Muscle of leg (tissue), 11 donors: Measurements from ENCODE around the gene CDK14. TPM values are rescaled to one million over a fixed set of nuclear protein-coding genes. Genes with fewer than 3 reads are reported as not detected.
"Not testable (repeated sequence)": the region's sequence is repeated elsewhere in the genome, so short reads cannot be mapped to it uniquely, and the experiment has no call there.

Experiments used
- DNase-seq: peaks from one replicate; pipeline ENCODE4 v3.0.0; 2013
- H3K27ac ChIP-seq: one replicate; pipeline ENCODE4 v1.5.1; 2013; ENCODE audit warnings: mild to moderate bottlenecking, low read length, control low read depth
- H3K27me3 ChIP-seq: one replicate; pipeline ENCODE4 v1.6.1; 2013; ENCODE audit warnings: low read length; ENCODE audit not compliant: control insufficient read depth, insufficient read depth
- H3K36me3 ChIP-seq: one replicate; pipeline ENCODE4 v1.6.1; 2013; ENCODE audit warnings: low read length; ENCODE audit not compliant: control insufficient read depth, insufficient read depth
- H3K4me1 ChIP-seq: one replicate; pipeline ENCODE4 v1.6.1; 2013; ENCODE audit warnings: low read length; ENCODE audit not compliant: control insufficient read depth, insufficient read depth
- H3K4me3 ChIP-seq: one replicate; pipeline ENCODE4 v1.5.1; 2013; ENCODE audit warnings: low read length, control low read depth
- H3K9me3 ChIP-seq: replicated peaks from 2 replicates; pipeline ENCODE4 v1.6.1; 2013; ENCODE audit warnings: low read depth, low read length; ENCODE audit not compliant: control insufficient read depth
- WGBS: methylation state at CpG from one replicate; pipeline ENCODE4 v1.1.5; 2013; ENCODE audit warnings: missing lambda C conversion rate; ENCODE audit not compliant: insufficient coverage; 5-methylcytosine and 5-hydroxymethylcytosine counted together
- polyA plus RNA-seq, 8 donors: library from polyadenylated mRNA; unstranded; fragments of 120-200 nt; gene quantifications; one replicate each; pipeline versions ENCODE4 v1.2.1 to v1.2.3, GENCODE V29; 2013; ENCODE audit warnings: inconsistent platforms in 1 of 8, low replicate concordance in 1 of 8; ENCODE audit not compliant: insufficient read length in 8 of 8, insufficient read depth in 1 of 8
- total RNA-seq: library from RNA; stranded (reverse); fragments of 120-200 nt; gene quantifications from one replicate; pipeline ENCODE4 v1.2.4, GENCODE V29; 2013

Gene CDK14
- total and polyA plus RNA-seq, 9 donors, result 14.9 to 36.7 (median 21.3) TPM

DNA sequence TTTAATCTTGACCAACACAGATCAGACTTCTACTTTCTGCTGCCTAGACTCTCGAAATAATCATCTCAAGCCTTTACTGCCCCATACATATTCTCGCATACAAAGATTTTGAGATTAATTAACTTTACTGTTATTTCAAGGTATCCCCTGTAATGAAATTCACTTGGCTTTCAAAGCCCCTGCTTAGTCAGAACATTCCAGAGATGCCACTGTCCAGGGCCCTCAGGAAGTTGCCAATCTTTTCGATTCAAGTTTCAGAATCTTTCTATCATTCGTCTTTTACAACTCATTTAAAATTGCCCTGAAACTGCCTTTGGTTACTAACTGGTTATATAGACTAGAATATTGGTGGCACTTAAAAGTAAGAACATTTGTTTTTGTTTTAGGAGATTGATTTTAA is 320.2 kb downstream of the CDK14 start:
- no peaks in the 10 kb centered on the region for H3K36me3 ChIP-seq
- H3K9me3 ChIP-seq, result no peaks in the 10 kb centered on the region
- WGBS, result 0% methylated on average over 1 of the region's 4 CpGs
- no peak overlapping the region for H3K4me3 ChIP-seq
- H3K27me3 ChIP-seq, result no peaks in the 10 kb centered on the region
- H3K27ac ChIP-seq, result no peak overlapping the region
- no peaks in the 10 kb centered on the region for H3K4me1 ChIP-seq
- DNase-seq, result no peak

DNA sequence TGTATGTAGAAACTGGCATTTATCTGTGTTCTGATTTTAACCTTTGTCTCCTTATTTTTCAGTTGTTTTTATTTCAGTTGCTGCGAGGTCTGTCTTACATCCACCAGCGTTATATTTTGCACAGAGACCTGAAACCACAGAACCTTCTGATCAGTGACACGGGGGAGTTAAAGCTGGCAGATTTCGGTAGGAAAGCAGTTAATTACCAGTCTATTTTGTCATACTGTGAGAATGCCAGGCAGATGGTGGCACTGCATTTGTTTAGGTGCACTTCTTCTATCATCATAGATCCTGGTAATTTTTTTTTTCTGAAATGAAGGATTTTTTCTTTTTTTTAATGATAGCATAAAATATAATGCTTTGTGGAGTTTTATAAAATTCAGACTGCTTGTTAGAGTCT is 321.4 kb downstream of the CDK14 start:
- Histone ChIP-seq H3K4me1 (no peaks in the 10 kb centered on the region), H3K27me3 (no peaks in the 10 kb centered on the region), H3K36me3 (no peaks in the 10 kb centered on the region), H3K9me3 (no peaks in the 10 kb centered on the region), H3K27ac (no peak overlapping the region), H3K4me3 (no peak overlapping the region)
- no peak for DNase-seq
- no CpG with 5 or more reads among the region's 4 CpGs for WGBS

DNA sequence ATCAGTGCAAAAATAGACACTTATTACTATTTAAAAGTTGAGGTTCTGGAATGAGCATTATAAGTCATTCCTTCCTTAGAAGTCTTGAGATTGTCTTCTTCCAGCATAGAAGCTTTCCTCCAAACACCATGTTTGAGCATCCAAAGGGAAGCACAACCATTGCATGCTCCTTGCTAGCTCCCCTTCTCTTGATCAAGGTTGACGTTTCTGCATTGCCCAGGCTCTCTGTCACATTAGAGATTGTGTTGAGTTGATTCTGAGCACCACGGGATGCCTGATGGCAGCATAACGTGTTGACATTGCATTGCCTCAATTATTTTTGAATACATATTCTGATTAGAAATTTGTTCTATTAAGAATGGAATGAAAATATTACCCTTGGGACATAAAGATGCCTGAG is 322.2 kb downstream of the CDK14 start:
- no peaks in the 10 kb centered on the region for H3K36me3 ChIP-seq
- H3K27ac ChIP-seq, result no peak overlapping the region
- no peaks in the 10 kb centered on the region for H3K4me1 ChIP-seq
- no peaks in the 10 kb centered on the region for H3K27me3 ChIP-seq
- no peak for DNase-seq
- no CpG with 5 or more reads among the region's 3 CpGs for WGBS
- no peak overlapping the region for H3K4me3 ChIP-seq
- H3K9me3 ChIP-seq, result no peaks in the 10 kb centered on the region

DNA sequence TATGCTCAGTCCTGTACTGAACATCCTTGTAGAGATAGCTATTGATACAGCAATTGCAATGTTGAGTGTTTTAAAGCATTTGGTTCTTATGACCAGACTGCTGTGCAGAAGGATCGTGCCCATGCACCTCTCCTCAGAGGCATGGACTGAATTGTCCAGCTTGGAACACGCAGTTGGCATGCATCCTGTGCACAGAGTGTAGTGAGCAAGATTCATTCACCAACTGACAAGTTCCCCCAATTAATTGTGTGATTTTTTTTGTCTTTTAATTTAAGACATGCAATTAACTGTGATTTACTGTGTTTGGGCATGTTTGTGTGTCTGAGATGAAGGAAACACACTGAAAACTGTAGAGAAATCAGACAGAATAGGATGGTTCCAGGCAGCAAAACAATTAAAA is 323.7 kb downstream of the CDK14 start:
- DNase-seq, result no peak
- Histone ChIP-seq H3K4me3 (no peak overlapping the region), H3K27me3 (no peaks in the 10 kb centered on the region), H3K27ac (no peak overlapping the region), H3K4me1 (no peaks in the 10 kb centered on the region), H3K9me3 (no peaks in the 10 kb centered on the region), H3K36me3 (no peaks in the 10 kb centered on the region)
- no CpG with 5 or more reads among the region's 2 CpGs for WGBS

DNA sequence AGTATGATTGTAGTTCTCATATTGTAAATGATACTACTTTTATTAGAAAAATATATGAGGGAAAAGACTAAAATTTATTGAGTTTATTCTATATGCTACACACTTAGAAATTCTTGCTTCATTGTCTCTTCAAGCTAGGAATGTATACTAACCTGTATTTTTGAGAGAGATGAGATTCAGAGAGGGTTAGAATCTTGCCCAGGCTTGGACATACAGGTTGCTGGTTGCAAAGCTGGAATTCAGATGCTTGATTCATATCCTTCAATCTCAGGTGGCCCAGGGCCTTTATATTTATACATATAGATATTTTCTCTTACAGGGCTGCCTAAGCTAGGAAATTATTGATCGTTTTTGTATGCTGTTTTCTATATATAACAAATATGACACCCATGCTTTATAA is 324.2 kb downstream of the CDK14 start:
- WGBS, result no CpG with 5 or more reads among the region's 1 CpG
- Histone ChIP-seq H3K4me1 (no peaks in the 10 kb centered on the region), H3K27ac (no peak overlapping the region), H3K4me3 (no peak overlapping the region), H3K36me3 (no peaks in the 10 kb centered on the region), H3K27me3 (no peaks in the 10 kb centered on the region), H3K9me3 (no peaks in the 10 kb centered on the region)
- no peak for DNase-seq

DNA sequence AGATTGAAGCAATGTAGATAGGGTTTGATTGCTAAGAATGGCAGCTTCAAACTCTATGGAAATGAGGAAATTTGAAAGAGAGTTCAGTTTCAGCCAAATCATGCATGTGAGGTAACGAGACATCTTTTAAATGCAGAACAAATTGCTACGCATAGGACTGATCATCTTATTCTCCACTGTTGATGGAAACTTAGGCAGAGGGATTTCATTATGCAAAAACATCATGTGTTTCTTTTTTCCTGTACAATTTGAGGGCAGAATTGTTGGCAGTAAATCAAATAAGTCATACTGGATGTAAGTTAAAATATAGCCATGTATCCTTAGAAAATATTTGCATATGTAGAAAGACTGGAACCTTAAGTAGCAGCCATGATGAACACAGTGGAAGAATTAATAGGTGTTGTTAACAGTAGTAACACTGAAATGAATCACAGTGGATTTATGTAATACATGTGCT is 327.4 kb downstream of the CDK14 start:
- H3K27ac ChIP-seq, result no peak overlapping the region
- H3K4me3 ChIP-seq, result no peak overlapping the region
- DNase-seq, result no peak
- no peaks in the 10 kb centered on the region for H3K4me1 ChIP-seq
- H3K9me3 ChIP-seq, result no peaks in the 10 kb centered on the region
- no CpG with 5 or more reads among the region's 2 CpGs for WGBS
- no peaks in the 10 kb centered on the region for H3K27me3 ChIP-seq
- no peaks in the 10 kb centered on the region for H3K36me3 ChIP-seq

DNA sequence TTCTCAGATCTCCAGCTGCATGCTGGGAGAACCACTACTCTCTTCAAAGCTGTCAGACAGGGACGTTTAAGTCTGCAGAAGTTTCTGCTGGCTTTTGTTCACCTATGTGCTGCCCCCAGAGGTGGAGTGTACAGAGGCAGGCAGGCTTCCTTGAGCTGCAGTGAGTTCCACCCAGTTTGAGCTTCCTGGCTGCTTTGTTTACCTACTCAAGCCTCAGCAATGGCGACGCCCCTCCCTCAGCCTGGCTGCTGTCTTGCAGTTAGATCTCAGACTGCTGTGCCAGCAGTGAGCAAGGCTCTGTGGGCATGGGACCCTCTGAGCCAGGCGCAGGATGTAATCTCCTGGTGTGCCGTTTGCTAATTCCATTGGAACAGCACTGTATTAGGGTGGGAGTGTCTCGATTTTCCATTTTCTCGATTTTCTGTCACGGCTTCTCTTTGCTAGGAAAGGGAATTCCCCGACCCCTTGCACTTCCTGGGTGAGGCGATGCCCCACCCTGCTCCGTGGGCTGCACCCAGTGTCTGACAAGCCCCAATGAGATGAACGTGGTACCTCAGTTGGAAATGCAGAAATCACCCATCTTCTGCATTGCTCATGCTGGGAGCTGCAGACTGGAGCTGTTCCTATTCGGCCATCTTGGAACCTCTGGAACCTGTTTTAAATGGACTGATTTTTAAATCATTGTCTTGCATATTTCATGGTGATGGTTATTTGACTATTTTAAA is 332.7 kb downstream of the CDK14 start:
- 93% methylated on average over 10 of the region's 13 CpGs for WGBS
- H3K27ac ChIP-seq, H3K9me3 ChIP-seq, H3K4me3 ChIP-seq, H3K36me3 ChIP-seq, H3K27me3 ChIP-seq, DNase-seq: not testable (repeated sequence)
- peaks cover 11% of the 10 kb centered on the region for H3K4me1 ChIP-seq

DNA sequence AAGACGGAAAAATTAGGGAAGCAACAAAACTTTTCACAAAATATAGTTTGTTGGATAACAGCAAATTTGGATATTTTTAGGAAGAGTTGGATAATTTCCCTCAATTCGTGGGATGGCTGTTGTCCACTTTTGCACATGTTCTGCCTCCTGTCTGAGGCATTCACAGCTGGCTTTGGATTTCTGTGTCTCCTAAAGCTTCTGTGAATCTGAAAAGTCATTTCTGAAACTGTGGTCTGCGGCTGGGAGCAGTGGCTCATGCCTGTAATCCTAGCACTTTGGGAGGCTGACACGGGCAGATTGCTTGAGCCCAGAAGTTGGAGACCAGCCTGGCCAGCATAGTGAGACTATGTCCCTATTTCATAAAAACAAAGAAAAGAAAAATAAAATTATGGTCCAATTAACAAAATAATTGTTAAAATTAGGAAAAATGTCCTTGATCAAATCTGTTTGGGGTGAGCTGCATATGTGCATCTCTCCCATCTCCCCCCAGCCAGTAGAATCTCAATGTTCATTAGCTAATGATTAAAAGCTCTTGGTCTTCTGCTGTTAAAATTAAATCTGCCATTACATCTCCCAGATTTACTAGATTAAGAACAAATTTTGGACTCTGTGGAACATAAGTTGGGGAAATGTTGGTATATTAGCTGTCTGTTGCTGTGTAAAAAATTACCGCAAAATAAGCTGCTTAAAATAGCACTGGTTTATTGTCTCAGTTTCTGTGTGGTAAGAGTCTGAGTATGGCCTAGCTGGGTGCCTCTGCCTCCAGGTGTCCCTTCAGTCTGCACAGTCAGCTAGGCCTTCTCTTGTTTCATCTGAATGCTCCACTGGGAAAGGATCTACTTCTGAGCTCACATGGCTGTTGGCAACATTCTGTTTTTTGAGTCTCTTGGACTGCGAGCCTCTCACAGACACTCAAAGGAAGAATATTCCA is 336.1 kb downstream of the CDK14 start:
- H3K27ac ChIP-seq, result peak overlapping the region; percentile 69
- no peaks in the 10 kb centered on the region for H3K9me3 ChIP-seq
- no peak overlapping the region for H3K4me3 ChIP-seq
- WGBS, result 4% methylated on average over 4 of the region's 6 CpGs
- DNase-seq, result peak; percentile 85
- no peaks in the 10 kb centered on the region for H3K27me3 ChIP-seq
- H3K4me1 ChIP-seq, result peaks cover 15% of the 10 kb centered on the region
- no peaks in the 10 kb centered on the region for H3K36me3 ChIP-seq

DNA sequence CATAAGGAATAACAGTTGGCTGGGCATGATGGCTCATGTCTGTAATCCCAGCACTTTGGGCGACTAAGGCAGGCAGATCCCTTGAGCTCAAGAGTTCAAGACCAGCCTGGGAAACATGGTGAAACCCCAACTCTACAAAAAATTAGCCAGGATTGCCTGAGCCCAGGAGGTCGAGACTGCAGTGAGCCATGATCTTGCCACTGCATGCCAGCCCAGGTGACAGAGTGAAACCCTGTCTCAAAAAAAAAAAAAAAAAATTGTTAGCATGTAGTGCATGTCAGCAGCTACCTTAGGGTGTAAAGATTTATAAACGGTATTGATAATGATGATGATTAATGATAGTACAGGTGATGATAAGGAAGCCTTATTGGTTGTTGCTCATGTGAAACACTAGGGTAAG is 336.9 kb downstream of the CDK14 start:
- peak overlapping the region; percentile 69 for H3K27ac ChIP-seq
- H3K4me3 ChIP-seq, result no peak overlapping the region
- peaks cover 15% of the 10 kb centered on the region for H3K4me1 ChIP-seq
- no peak for DNase-seq
- no peaks in the 10 kb centered on the region for H3K36me3 ChIP-seq
- WGBS, result 100% methylated on average over 1 of the region's 3 CpGs
- no peaks in the 10 kb centered on the region for H3K9me3 ChIP-seq
- H3K27me3 ChIP-seq, result no peaks in the 10 kb centered on the region

DNA sequence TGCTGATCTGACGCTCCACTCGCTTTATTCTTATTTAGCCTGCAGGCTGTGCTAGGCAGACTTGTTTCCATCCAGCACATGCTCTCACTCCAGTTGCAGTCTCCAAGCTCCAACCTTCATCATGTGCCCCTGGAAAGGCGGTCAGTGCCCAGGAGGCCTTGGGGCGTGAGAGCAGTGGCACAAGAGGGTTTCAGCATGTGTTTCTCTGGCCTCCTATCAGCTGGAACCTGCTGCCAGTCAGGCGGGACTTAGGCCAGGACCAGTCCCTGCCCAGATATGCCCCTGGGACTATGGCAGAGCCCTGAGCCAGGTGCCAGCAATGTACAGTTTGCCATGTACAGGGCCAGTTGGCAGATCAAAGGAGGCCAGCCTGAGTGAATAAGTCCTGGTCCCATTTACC is 337.9 kb downstream of the CDK14 start:
- Histone ChIP-seq H3K27ac (no peak overlapping the region), H3K9me3 (no peaks in the 10 kb centered on the region), H3K4me3 (no peak overlapping the region), H3K27me3 (no peaks in the 10 kb centered on the region), H3K4me1 (peaks cover 15% of the 10 kb centered on the region), H3K36me3 (no peaks in the 10 kb centered on the region)
- peak; percentile 38 for DNase-seq
- WGBS, result 100% methylated on average over 5 of the region's 5 CpGs
